Hindlimb muscle (tissue), 1 donor: ENCODE measurements around the gene SP3. TPM values are rescaled to one million over a fixed set of nuclear protein-coding genes. Genes with fewer than 3 reads are reported as not detected.
"Not testable (repeated sequence)": the region's sequence is repeated elsewhere in the genome, so short reads cannot be mapped to it uniquely, and the experiment has no call there.

Experiments used
- DNase-seq: peaks from one replicate; pipeline ENCODE4 v3.0.0-alpha.2; 2013
- polyA plus RNA-seq: library from polyadenylated mRNA; unstranded; fragments of 120-200 nt; gene quantifications from one replicate; pipeline ENCODE4 v1.2.1, GENCODE V29; 2013; ENCODE audit not compliant: insufficient read length

The SP3 gene
- polyA plus RNA-seq, 1 donor = 66.5 TPM

DNA sequence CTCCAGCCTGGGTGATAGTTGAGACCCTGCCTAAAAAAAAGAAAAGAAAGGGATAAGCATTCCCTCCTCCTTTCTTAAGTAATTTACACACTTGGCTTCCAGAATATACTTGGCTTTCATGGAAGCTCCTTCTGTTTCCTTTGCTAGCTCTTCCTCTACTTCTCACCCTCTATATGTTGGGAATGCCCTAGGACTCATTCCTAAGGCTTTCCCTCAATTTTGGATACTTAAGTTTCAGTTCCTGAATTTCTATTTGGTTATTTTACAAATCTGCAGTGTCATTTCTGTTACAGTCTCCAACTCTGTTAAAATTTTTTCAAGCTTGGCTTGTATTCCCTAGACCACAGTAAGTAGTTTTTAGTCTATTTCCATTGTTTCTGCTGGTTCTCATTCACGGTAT lies 23.6 kb downstream of the SP3 start:
- no peak for DNase-seq

DNA sequence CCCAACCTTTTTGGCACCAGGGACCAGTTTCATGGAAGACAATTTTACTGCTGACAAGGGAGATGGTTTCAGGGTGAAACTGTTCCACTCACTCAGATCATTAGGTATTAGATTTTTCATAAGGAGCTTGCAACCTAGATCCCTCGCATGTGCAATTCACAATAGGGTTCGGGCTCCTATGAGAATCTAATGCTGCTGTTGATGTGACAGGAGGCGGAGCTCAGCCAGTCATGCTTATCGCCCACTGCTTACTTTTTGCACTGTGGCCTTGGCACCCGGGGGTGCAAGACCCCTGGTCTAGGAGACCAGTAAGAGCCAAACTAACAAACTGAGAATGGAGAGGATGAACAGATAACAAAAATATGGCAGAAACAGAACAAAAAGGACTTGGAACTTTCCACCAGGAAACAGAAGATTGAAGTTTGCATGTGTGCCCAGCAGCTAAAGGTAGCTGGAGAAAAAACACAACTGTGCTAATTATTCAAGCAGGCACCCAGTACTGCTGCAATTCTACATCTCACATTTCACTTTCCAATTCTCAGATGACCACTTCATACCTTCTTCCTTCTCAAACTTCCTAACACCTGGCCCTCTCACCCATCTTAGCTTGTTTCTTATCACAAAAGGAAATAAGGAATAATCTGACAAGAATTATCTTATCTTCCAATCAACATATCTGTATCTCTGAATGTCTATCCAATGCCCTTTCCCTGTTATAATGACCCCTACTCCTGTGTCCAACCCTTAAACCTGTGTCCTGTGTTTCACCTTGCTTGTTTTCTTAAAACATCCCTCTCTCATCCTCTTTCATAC lies 24.8 kb downstream of the SP3 start:
- DNase-seq = no peak

DNA sequence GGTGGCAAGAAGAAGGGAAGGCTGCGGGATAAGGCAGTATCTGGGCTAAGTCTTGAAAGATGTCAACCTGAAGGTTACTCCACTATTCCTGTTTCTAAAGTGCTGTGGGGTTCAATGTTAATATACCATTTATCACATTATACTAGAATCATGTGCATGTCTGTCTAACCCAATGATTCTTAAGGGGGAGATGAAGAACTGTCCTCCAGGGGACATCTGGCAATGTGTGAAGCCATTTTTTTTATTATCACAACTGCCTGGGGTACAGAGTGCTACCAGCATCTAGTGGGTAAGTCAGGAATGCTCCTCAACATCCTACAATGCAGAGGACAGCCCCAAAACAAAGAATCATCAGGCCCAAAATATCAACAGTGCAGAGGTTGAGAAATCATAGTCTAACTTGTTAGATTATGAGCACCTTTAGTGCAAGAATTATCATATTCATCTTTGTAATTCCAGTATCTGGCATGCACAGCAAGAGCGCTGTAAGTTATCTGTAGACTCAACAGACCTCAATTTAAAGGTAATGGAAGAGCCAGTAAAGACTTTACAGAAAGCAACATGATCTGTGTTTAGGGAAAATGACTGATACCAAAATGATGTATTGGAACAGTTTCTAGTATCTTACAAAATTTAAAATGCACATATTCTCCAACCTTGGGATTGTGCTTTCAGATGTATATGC lies 26.3 kb downstream of the SP3 start:
- DNase-seq = no peak

DNA sequence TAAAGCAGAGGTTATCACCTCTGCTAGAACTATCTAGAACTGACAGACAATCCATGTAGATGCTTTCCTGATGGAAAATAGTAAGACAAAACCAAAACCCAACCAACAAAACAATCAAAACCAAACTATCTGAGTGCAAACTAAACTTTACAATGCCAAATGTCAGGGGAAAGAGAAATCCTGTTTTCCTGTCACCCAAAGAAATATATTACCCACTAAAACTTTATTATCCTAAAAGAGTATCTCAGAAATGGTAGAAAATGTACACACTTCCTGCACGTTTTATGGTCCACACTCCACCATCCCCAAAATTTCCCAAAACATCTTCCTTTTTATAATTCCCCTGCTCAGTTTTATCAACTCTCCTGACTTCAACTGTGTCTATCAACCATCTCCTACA lies 29.9 kb downstream of the SP3 start:
- DNase-seq = no peak

DNA sequence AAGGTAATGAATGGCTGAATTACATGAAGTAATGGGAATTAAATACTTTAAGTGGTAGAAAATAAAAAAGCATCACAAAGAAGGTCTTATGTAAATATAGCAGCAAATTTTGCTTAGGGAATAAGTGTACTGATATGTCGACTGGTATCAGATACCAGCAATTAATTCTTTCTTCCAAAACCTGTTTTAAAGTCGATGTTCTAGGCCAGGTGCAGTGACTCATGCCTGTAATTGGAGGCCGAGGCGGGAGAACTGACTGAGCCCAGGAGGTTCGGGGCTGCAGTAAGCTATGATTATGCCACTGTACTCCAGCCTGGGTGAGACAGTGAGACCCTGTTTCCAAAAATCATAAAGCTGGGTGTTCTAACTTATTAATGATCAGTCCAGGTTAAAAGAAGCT lies 30.3 kb downstream of the SP3 start:
- no peak for DNase-seq

DNA sequence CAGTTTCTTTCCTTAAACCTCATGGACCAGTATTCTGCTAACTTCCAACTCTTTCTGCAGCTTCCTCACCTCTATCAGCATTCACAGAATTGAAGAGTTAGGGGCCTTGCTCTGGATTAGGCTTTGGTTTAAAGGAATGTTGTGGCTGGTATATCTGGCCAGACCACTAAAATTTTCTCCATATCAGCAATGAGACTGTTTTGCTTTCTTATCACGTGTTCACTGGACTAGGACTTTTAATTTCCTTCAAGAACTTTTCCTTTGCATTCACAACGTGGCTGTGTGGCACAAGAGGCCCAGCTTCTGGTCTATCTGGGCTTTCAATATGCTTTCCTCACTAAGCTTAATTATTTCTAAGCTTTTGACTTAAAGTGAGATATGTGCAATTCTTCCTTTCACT lies 33.4 kb downstream of the SP3 start:
- DNase-seq = no peak

DNA sequence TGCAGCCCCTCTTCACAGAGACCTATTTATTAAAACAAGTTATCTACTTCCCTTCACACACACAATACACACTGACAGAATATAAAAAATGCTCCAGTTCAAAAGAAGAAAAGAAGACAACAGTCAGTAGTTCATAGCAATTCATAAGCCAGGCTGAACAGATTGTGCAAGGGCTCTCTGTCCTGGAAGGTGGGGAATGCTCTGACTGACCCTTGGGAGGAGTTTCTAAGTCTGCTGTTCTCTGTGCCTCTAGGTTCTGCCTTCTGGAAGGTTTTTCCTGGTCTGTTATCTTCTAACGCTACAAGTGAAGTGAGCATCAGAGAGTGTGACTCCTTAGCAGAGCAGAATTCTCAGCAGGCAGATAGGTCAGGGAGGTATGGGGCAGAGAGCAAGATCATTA lies 35.7 kb downstream of the SP3 start:
- no peak for DNase-seq

DNA sequence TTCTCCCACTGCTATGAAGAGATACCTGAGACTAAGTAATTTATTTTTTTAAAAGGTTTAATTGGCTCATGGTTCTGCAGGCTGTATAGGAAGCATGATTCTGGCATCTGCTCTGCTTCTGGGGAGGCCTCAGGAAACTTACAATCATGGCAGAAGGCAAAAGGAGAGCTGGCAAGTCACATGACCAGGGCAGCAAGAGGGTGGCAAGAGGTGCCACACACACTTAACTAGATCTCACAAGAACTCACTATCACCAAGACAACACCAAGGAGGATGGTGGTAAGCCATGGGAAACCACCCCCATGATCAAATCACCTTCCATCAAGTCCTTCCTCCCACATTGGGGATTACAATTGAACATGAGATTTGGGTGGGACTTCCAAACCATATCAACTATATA lies 38.3 kb downstream of the SP3 start:
- DNase-seq = no peak

DNA sequence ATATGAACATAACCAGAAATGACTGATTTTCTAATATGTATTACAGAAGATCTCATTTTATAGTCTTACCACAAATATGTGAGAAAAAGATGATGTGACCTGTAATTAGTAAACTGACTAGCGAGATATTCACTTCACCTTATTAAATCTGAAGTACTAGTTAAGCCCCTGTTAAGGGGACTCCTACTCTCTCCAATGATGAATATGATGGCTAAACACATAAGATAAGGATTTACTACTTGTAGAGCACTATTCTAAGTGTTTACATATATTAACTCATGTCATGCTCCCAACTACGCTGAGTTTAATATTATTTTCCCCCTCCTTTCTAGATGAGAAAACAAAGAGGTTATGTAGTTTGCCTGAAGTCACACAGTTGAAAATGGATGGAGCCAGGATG lies 40.9 kb downstream of the SP3 start:
- no peak for DNase-seq

DNA sequence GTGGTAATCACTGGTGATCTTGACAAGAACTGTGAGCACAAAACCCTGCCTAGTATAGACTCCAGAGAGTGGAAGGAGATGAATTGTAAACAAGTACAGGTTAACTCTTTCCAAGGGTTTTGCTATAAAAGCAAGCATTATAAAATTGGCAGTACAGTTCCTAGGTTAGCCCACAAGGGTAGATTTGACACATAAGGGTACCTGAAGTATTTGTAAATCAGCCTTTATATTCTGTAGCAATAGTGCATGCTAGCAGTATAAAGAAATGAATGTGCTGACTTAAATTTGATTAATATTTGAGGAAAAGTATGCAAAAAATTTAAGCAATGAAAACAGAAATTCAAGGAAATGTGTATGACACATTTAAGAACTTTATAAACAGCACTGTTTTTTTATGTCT lies 42.4 kb downstream of the SP3 start:
- no peak for DNase-seq

DNA sequence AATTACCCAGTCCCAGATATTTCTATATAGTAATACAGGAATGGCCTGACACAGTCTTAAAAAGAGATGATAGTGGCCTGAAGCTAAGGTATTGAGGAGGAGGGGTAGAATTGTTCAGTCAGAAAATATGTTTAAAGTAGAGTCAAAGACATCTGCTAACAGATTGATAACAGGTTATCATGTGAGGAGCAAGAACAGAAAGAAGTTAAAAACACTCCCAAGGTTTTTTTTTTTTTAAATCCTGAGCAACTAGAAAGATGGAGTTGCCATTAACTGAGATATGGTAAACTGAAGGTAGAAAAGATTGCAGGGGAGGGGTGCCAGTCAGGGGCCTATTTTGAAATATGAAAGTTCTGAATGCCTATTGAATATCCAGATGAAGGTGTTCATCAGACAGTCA lies 43.1 kb downstream of the SP3 start:
- DNase-seq = no peak

DNA sequence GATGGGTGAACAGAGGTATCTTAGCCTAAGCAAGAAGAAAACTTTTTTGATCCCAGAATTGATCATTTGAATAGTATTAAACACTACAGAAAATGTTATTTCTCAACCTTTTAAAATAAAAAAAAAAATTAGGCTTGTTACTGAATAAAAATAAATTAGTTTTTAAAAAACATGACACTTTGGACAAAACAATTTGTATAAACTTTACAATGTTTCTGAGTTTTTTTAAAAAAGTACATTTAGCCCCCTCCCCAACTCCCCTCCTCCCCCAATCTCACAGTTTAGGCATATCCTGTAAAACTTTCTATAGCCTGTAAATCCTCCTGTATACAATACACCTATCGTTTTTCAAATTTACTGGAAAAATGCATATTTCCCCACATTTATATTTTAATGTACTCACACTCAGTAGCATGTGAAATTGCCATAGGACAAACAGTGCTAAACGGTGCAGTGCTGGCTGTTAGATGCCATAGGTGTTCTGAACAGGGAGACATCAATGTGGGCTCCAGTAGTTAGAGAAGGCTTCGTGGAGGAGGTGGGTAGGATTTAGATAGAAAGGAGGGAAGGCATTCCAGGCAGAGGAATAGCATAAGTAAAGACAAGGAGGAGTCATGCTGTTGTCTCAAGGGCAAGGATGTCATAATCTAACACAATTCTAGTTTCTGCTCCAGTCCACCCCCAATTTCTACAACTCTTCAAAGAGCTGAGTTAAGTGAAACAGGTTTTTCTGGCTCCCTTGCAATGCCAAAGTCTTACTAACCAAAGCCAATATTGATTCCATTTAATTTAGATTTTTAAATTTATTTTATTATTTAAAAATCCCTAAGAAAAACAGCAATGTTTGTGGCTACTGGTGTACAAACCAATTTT lies 50.9 kb downstream of the SP3 start:
- no peak for DNase-seq

DNA sequence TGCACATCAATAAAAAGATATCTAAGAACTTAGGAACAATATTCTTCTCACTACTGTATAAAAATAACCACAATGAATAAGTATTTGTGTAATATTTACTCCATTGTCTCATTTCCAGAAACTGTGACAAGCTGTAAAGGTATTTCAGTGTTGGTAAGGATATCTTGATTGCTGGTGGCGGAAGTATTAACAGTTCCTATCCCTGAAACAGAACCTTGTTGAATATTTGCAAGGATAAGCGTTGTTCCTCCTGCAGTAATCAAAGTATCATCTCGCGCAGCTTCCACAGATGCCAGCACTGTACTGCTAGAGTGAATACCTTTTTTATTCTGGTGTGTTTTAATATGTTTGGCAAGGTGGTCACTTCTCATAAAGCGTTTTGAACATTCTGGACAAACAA lies 55.3 kb downstream of the SP3 start:
- DNase-seq = no peak

DNA sequence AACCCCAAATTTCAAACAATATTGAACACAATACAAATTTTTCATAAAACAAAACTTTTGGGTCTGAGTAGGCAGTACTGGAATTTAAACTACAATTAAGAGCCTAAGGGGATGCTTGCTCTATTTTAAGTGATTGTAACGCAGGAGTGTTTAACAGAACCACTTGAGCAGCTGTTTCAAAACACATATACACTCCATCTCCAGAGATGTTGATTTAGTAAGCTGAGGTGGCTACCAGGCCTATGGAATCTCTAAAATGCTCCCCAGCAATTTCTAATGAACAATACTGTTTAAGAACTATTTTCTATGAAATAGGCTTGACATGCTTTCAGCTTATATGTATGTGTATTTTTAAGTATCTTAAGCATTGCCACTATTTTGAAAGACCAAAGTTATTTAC lies 58.5 kb downstream of the SP3 start:
- no peak for DNase-seq

DNA sequence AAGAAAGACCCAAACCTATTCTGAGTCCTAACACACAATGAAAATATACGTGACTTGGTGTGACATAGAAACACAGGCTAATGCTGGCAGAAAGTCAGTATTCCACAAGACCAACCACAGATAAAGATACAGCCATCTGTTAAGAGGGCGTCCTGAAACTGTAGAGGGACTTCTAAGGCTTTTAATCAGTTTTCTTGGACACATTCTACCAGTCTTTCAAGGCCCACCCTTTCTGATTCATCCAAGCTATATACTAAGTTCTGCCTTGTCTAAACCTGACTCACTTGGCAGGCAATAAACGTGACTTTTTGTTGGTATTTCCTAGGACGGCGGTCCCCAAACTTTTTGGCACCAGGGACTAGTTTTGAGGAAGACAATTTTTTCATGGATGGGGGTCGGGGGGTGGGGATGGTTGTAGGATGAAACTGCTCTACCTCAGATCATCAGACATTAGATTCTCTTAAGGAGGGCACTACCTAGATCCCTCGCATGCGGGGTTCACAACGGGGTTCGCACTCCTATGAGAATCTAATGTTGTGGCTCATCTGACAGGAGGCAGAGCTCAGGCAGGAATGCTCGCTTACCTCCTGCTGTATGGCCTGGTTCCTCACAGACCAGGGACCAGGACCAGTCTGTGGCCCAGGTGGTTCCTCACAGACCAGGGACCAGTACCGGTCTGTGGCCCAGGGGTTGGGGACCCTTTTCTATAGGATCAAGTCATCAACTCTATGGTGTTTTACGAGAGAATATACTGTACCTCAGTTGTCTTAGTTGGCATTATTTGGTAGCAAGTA lies 61.4 kb downstream of the SP3 start:
- no peak for DNase-seq

DNA sequence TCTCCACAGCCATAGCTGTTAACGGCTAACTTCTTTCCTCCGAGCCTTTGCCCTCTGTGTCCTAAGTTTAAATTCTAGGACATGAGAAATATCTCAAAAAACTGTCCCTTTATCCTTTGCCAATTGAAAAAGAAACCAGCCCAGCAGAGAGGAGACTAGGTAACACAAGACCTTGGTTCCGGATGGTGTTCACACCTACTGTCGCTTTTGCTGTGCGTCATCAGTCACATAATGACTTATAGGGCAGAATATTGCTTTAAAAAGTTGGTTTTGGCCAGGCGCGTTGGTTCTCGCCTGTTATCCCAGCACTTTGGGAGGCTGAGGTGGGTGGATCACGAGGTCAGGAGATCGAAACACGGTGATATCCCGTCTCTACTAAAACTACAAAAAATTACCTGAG lies 66.2 kb downstream of the SP3 start:
- no peak for DNase-seq

DNA sequence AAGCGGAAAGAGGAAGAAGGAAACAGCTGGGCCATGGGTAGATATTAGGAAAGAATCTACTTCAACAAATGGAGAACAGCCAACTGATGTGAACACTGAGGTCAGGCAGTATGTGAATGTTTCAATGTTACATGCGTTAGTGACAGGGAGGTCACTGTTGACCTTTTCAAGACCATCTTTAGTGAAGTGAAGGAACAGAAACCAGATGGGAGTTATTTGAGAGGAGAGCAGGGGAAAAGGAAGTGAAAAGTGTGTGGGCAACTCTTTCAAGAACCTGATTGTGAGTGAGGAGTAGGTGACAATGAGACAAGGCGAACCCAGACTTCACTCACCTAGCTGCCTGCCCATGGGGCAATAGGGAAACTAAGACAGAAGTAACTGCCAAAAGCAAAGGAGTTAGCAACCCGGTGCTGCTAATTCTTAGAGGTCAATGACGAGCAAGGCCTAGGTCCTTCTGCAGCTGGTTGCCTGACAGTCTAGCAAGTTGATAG lies 67.0 kb downstream of the SP3 start:
- no peak for DNase-seq

DNA sequence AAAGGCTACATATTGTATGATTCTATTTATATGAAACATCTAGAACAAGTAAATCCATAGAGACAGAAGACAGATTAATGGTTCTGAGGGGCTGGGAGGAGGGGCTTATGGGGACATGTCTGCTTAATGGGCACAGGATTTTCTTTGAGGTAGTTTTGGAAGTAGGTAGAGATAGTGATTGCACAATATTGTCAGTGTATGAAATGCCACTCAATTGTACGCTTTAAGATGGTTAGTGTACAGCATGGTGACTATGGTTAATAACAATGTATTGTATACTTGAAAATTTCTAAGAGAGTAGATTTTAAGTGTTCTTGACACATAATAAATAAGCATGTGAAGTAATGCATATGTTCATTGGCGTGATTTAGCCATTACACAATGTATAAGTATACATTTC lies 68.4 kb downstream of the SP3 start:
- no peak for DNase-seq

DNA sequence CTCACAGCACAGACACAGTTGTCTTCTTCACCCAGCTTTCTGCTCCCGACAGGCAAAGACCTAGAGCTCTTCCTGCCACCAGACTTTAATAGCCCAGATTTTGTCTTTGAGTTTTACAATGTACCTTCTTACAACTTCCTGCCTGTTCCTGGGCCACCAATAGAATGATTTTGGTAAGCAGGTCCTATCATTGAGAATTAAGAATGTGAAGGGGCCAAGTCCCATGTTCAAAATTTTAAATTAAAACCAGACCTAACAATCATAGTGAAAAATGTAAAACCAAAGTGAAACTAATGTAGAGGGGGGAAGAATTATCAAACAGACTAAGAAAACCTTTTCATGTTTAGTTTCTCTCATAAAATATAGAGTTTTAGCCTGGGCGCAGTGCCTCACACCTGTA lies 72.8 kb downstream of the SP3 start:
- DNase-seq = no peak

DNA sequence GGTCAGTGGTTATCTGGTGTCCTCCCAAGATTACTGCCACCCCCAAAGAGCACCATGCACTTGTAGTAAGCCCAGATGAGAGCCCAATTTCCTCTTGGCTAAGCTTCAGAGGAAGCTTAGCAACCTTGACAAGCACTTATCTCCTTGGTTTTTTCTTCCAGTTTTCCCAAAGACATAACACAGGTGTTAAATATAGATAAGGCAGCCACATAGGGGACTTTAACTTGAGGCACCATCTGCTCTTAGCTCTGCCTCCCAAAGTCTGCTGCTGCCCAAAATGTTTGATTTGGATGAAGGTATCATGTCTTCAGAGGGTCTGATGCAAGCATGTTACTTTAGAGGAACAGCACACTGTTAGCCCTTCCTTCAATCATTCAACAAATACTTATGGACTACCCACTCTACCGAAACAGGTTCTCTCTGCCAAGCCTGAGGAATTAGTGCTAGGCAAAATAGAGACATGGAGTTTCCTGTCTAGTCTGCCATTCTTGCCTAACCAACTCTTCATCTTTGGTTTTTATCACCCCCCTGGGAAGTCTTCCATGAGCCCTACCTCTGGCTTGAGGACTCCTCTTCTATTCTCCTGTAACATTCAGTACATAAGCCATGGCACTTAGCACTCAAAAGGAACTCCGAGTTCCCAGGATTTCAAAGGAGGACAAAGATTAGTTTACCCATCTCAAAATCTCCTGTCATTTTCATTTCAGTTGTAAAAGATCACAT lies 73.7 kb downstream of the SP3 start:
- DNase-seq = no peak

DNA sequence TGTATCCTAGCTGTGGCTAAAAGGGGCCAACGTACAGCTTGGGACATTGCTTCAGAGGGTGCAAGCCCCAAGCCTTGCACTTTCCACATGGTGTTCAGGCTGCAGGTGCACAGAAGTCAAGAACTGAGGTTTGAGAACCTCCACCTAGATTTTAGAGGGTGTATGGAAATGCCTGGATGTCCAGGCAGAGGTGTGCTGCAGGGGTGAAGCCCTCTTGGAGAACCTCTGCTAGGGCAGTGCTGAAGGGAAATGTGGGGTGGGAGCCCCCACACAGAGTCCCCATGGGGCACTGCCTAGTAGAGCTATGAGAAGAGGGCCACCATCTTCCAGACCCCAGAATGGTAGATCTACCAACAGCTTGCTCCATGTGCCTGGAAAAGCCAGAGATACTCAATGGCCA lies 75.7 kb downstream of the SP3 start:
- DNase-seq = not testable (repeated sequence)

DNA sequence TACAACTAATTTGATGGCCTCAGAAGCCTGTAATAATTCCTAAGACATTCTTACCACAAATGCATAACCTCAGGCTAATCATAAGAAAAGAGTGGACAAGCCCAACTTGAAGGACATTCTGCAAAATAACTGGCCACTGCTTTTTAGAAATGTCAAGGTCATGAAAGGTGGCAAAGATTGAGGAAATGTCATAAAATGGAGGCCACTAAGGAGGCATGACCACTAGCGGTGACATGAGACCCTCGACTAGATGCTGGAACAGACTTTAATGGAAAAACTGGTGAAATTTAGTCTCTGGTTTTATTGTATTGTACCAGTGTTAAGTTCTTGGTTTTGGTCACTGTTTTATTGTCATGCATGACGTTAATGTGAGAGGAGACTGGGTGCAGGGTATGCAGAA lies 78.6 kb downstream of the SP3 start:
- no peak for DNase-seq
